Right lobe of liver (tissue), 6 donors: Measurements from ENCODE around the gene NAPA. TPM values are rescaled to one million over a fixed set of nuclear protein-coding genes. Genes with fewer than 3 reads are reported as not detected.

ENCODE experiments used
- ATAC-seq, 4 donors: fragments of 200-7000 bp; cut with Tn5 transposase; one replicate each; pipeline ENCODE4 v1.9.1; 2020; ENCODE audit warnings: mild to moderate bottlenecking in 4 of 4, moderate library complexity in 4 of 4
- DNase-seq, 3 donors: peaks; one replicate each; pipeline ENCODE4 v3.0.0-alpha.2; 2020
- H3K27ac ChIP-seq, 3 donors: fragments of 200-600 bp; one replicate each; pipeline ENCODE4 v1.8.0; 2022
- H3K27me3 ChIP-seq, 2 donors: fragments of 200-600 bp; one replicate each; pipeline ENCODE4 v1.8.0; 2022
- H3K36me3 ChIP-seq, 4 donors: fragments of 200-600 bp; sonication (generic) in 1 of 4; one replicate each; pipeline versions ENCODE4 v1.5.1 to v1.8.0; 2017 to 2022; ENCODE audit warnings: control low read depth in 1 of 4
- H3K4me1 ChIP-seq, 4 donors: fragments of 200-600 bp; sonication (generic) in 1 of 4; one replicate each; pipeline versions ENCODE4 v1.5.1 to v1.8.0; 2017 to 2022; ENCODE audit warnings: control low read depth in 1 of 4
- H3K4me3 ChIP-seq, 3 donors: fragments of 200-600 bp; one replicate each; pipeline ENCODE4 v1.8.0; 2022
- H3K9me3 ChIP-seq, 4 donors: fragments of 200-600 bp; sonication (generic) in 1 of 4; one replicate each; pipeline versions ENCODE4 v1.5.1 to v1.8.0; 2017 to 2022; ENCODE audit warnings: control low read depth in 1 of 4
- CTCF ChIP-seq, 4 donors: fragments of 200-600 bp in 3 of 4; fragments of 450-650 bp in 1 of 4; IDR thresholded peaks; one replicate each; pipeline versions ENCODE4 v1.5.1 to v1.8.0; 2016 to 2022; ENCODE audit warnings: antibody characterized with exemption in 4 of 4, mild to moderate bottlenecking in 2 of 4
- POLR2A ChIP-seq: fragments of 450-650 bp; IDR thresholded peaks from one replicate; pipeline ENCODE4 v1.6.1; 2017; ENCODE audit warnings: antibody characterized with exemption, mild to moderate bottlenecking
- WGBS: methylation state at CpG from one replicate; pipeline ENCODE4 v1.1.6; 2018; ENCODE audit warnings: low coverage, low lambda C conversion rate; ENCODE audit not compliant: insufficient coverage; ENCODE audit errors: missing lambda C conversion rate; 5-methylcytosine and 5-hydroxymethylcytosine counted together
- intact Hi-C, 2 donors: fragments of 100-400 bp; cut with DNase I; formaldehyde crosslinking; loops; one replicate each; pipeline versions ENCODE4 v1.11.2 to v1.14.1; 2022
- total RNA-seq, 6 experiments: library from RNA; depleted of rRNA in 2 of 6; stranded (reverse); fragments of >200 nt in 2 of 6; fragmentation: NEBNext Ultra II Directional in 3 of 6; extraction: Animal tissue kit (Norgen Biotek cat#: 25700) in 3 of 6; gene quantifications; one replicate each; pipeline versions ENCODE4 v1.1.0 to v1.2.4, GENCODE V29; 2016 to 2023
- donor health status: DM: no; HTN: yes; CAD: no.
- donor health status: DM: no; HTN: no; CAD: no.
- donor health status: DM: no; HTN: no; CAD: no.
- donor health status: DM: no; HTN: yes; CAD: no.
- donor health status: DM: no; HTN: yes; CAD: no.

The NAPA gene
- total RNA-seq, 6 experiments from 2014 or later: 83.0 to 179 (median 96.0) TPM

- no peaks in the 10 kb centered on the region for H3K36me3 ChIP-seq
- H3K4me3 ChIP-seq: no peak overlapping the region
- no peak for TF ChIP-seq POLR2A
- no peak for TF ChIP-seq CTCF (IDR thresholded peaks at IDR 0.05)
- peaks cover 0 to 13% of the 10 kb centered on the region in 2 donors for H3K27me3 ChIP-seq
- DNase-seq: peak in 1 of 3 donors; percentile 15
- H3K9me3 ChIP-seq: no peaks in the 10 kb centered on the region
- no peak overlapping the region for H3K27ac ChIP-seq
- peak in 1 of 4 donors; percentile 44 for ATAC-seq
- 33% methylated on average over 3 of the region's 77 CpGs for WGBS
- intact Hi-C loops: no loop called here
- H3K4me1 ChIP-seq: no peaks in the 10 kb centered on the region
Observed at GRCh38 chr19:47456721-47457474, 58.0 kb downstream of the NAPA start.

- ATAC-seq: no peak
Observed at GRCh38 chr19:47450478-47450877, 64.4 kb downstream of the NAPA start.

GRCh38 chr19:47448360-47448727 lies 66.5 kb downstream of the NAPA start:
- DNase-seq (no peak), ATAC-seq (no peak)
- Histone ChIP-seq H3K27ac (no peak overlapping the region), H3K9me3 (no peaks in the 10 kb centered on the region), H3K4me1 (peaks cover 0 to 6% (median 0%) of the 10 kb centered on the region in 4 donors), H3K4me3 (no peak overlapping the region), H3K27me3 (peaks cover 4 to 23% of the 10 kb centered on the region in 2 donors), H3K36me3 (no peaks in the 10 kb centered on the region)
- TF ChIP-seq POLR2A: no peak
- no peak for TF ChIP-seq CTCF (IDR thresholded peaks at IDR 0.05)
- 28% methylated on average over 9 of the region's 9 CpGs for WGBS
- intact Hi-C loops: no loop called here

More at GRCh38 chr19:47450478-47450877, 64.4 kb downstream of the NAPA start:
- peaks cover 4 to 16% of the 10 kb centered on the region in 2 donors for H3K27me3 ChIP-seq
- WGBS: 46% methylated on average over 6 of the region's 7 CpGs
- DNase-seq: no peak
- no peak overlapping the region for H3K27ac ChIP-seq
- intact Hi-C loops: no loop called here
- no peak for TF ChIP-seq CTCF (IDR thresholded peaks at IDR 0.05)
- TF ChIP-seq POLR2A: no peak
- H3K4me3 ChIP-seq: no peak overlapping the region
- no peaks in the 10 kb centered on the region for H3K36me3 ChIP-seq
- H3K4me1 ChIP-seq: peaks cover 0 to 6% (median 0%) of the 10 kb centered on the region in 4 donors
- H3K9me3 ChIP-seq: no peaks in the 10 kb centered on the region

GRCh38 chr19:47447470-47448359 lies 67.1 kb downstream of the NAPA start:
- intact Hi-C loops: no loop called here
- Histone ChIP-seq H3K9me3 (no peaks in the 10 kb centered on the region), H3K4me3 (no peak overlapping the region), H3K4me1 (peaks cover 0 to 6% (median 0%) of the 10 kb centered on the region in 4 donors), H3K36me3 (no peaks in the 10 kb centered on the region), H3K27ac (no peak overlapping the region), H3K27me3 (peaks cover 4 to 23% of the 10 kb centered on the region in 2 donors)
- peak in 2 of 3 donors; percentile 40 to 53 for DNase-seq
- WGBS: 6% methylated on average over 21 of the region's 95 CpGs
- peak; percentile 53 to 69 (median 60) for ATAC-seq
- no peak for TF ChIP-seq CTCF (IDR thresholded peaks at IDR 0.05)
- TF ChIP-seq POLR2A: no peak
